SK-N-SH (cell line): ENCODE measurements around the gene NUDT1. TPM values are rescaled to one million over a fixed set of nuclear protein-coding genes. Genes with fewer than 3 reads are reported as not detected.

ENCODE experiments used
- CTCF ChIA-PET: fragments of 300-600, 350-600 bp; formaldehyde crosslinking; extraction: SDS; loops from one replicate; lab custom pipeline; 2021; lab: Yijun Ruan, JAX
- POLR2A ChIA-PET: fragments of 350-600 bp; sonication (Branson Sonifier 250); formaldehyde crosslinking; extraction: SDS; loops from one replicate; lab custom pipeline; 2020; ENCODE audit warnings: antibody characterized with exemption, inconsistent platforms; lab: Yijun Ruan, JAX
- DNase-seq: peaks from one replicate; pipeline ENCODE4 v3.0.0; 2012
- H2AFZ ChIP-seq: fragments of 200-600 bp; sonication (generic); 2 replicates; pipeline ENCODE4 v1.8.1; 2016; ENCODE audit warnings: antibody characterized with exemption, mild to moderate bottlenecking, low read depth
- H3F3A ChIP-seq: fragments of 200-600 bp; sonication (generic); replicated peaks from 2 replicates; pipeline ENCODE3; 2016; ENCODE audit warnings: antibody characterized with exemption, mild to moderate bottlenecking; ENCODE audit not compliant: insufficient read depth
- H3K27ac ChIP-seq, 2 experiments: fragments of 200-500 bp in 1 of 2; fragments of 200-600 bp in 1 of 2; sonication (Bioruptor generic) in 1 of 2; sonication (generic), shearing (Covaris generic) in 1 of 2; 2 replicates each; pipeline versions ENCODE4 v1.5.1 to v1.6.1; 2014 to 2016; ENCODE audit warnings: low read depth in 2 of 2, inconsistent platforms in 1 of 2, low read length in 1 of 2, mild to moderate bottlenecking in 1 of 2, mixed read lengths in 1 of 2
- H3K27me3 ChIP-seq: fragments of 200-600 bp; sonication (generic), shearing (Covaris generic); 2 replicates; pipeline ENCODE4 v1.6.1; 2016; ENCODE audit warnings: mixed run types; ENCODE audit not compliant: insufficient read depth
- H3K36me3 ChIP-seq, 2 experiments: fragments of 200-500 bp in 1 of 2; fragments of 200-600 bp in 1 of 2; sonication (Bioruptor generic) in 1 of 2; sonication (generic) in 1 of 2; replicated peaks in 1 of 2; 2 replicates each; pipeline versions ENCODE3 to v1.5.1; 2014 to 2016; ENCODE audit warnings: low read length in 1 of 2, mild to moderate bottlenecking in 1 of 2; ENCODE audit not compliant: insufficient read depth in 2 of 2, control insufficient read depth in 1 of 2
- H3K4me1 ChIP-seq, 2 experiments: fragments of 200-500 bp in 1 of 2; fragments of 200-600 bp in 1 of 2; sonication (Bioruptor generic) in 1 of 2; sonication (generic), shearing (Covaris generic) in 1 of 2; 2 replicates each; pipeline versions ENCODE4 v1.5.1 to v1.6.1; 2014 to 2016; ENCODE audit warnings: low read depth in 1 of 2, low read length in 1 of 2, mixed run types in 1 of 2; ENCODE audit not compliant: insufficient read depth in 2 of 2, control insufficient read depth in 1 of 2
- H3K4me2 ChIP-seq: fragments of 200-600 bp; sonication (generic), shearing (Covaris generic); 2 replicates; pipeline ENCODE4 v1.6.1; 2017; ENCODE audit warnings: mixed run types
- H3K4me3 ChIP-seq, 2 experiments: fragments of 200-500 bp in 1 of 2; fragments of 200-600 bp in 1 of 2; sonication (Bioruptor generic) in 1 of 2; sonication (generic), shearing (Covaris generic) in 1 of 2; 2 replicates each; pipeline versions ENCODE4 v1.5.1 to v1.8.1; 2014 to 2016; ENCODE audit warnings: low read depth in 2 of 2, inconsistent platforms in 1 of 2, low read length in 1 of 2, mild to moderate bottlenecking in 1 of 2, mixed read lengths in 1 of 2, moderate library complexity in 1 of 2
- H3K79me2 ChIP-seq: fragments of 200-600 bp; sonication (generic); 2 replicates; pipeline ENCODE4 v1.8.1; 2017; ENCODE audit warnings: mild to moderate bottlenecking; ENCODE audit not compliant: insufficient read depth
- H3K9ac ChIP-seq: fragments of 200-600 bp; sonication (generic); 2 replicates; pipeline ENCODE4 v1.6.1; 2017; ENCODE audit warnings: mixed run types
- H3K9me2 ChIP-seq: fragments of 200-600 bp; sonication (generic); 2 replicates; pipeline ENCODE4 v1.6.1; 2017; ENCODE audit warnings: mixed run types
- H3K9me3 ChIP-seq: fragments of 200-600 bp; sonication (generic); 2 replicates; pipeline ENCODE4 v1.6.1; 2017; ENCODE audit warnings: mixed run types, mild to moderate bottlenecking, moderate library complexity
- H4K20me1 ChIP-seq: fragments of 200-600 bp; sonication (generic); 2 replicates; pipeline ENCODE4 v1.6.1; 2017; ENCODE audit warnings: mild to moderate bottlenecking, mixed run types; ENCODE audit not compliant: insufficient read depth
- CHD2 ChIP-seq: fragments of 150-350 bp; IDR thresholded peaks from 2 replicates; pipeline ENCODE4 v1.6.1; 2018; ENCODE audit warnings: low read length; ENCODE audit not compliant: partially characterized antibody
- CTCF ChIP-seq: fragments of 200-600 bp; sonication (generic); IDR thresholded peaks from 2 replicates; pipeline ENCODE4 v1.6.1; 2017; ENCODE audit warnings: antibody characterized with exemption, mild to moderate bottlenecking, moderate library complexity
- ELF1 ChIP-seq: IDR thresholded peaks from 2 replicates; pipeline ENCODE4 v1.4.0; 2012
- EZH2phosphoT487 ChIP-seq: fragments of 200-600 bp; sonication (generic); IDR thresholded peaks from 2 replicates; pipeline ENCODE4 v1.6.1; 2017; ENCODE audit warnings: low read depth, mixed run types, mild to moderate bottlenecking, antibody characterized with exemption, moderate library complexity, borderline replicate concordance
- FOXJ3 ChIP-seq: sonication (generic); formaldehyde crosslinking; IDR thresholded peaks from 2 replicates; pipeline ENCODE4 v1.5.1; 2020; ENCODE audit warnings: mild to moderate bottlenecking, missing genetic modification reagents
- FOXM1 ChIP-seq: IDR thresholded peaks from 2 replicates; pipeline ENCODE4 v1.4.0; 2012; ENCODE audit warnings: low read depth, mild to moderate bottlenecking
- GABPA ChIP-seq: IDR thresholded peaks from 2 replicates; pipeline ENCODE4 v1.4.0; 2012; ENCODE audit warnings: low read depth, mild to moderate bottlenecking
- GATA2 ChIP-seq: sonication (generic); formaldehyde crosslinking; IDR thresholded peaks from 2 replicates; pipeline ENCODE4 v1.5.0; 2020; ENCODE audit warnings: mild to moderate bottlenecking, missing genetic modification reagents
- IRF3 ChIP-seq: fragments of 150-350 bp; IDR thresholded peaks from 2 replicates; pipeline ENCODE4 v1.6.1; 2016; ENCODE audit warnings: mild to moderate bottlenecking, low read depth, low read length
- MEF2A ChIP-seq: IDR thresholded peaks from 2 replicates; pipeline ENCODE4 v1.4.0; 2012; ENCODE audit warnings: low read depth, borderline replicate concordance
- MXI1 ChIP-seq: IDR thresholded peaks from 2 replicates; pipeline ENCODE4 v1.6.1; 2012; ENCODE audit warnings: mild to moderate bottlenecking, low read depth, low read length, improper control_type of control experiment
- NFIC ChIP-seq: IDR thresholded peaks from 2 replicates; pipeline ENCODE4 v1.4.0; 2012; ENCODE audit warnings: borderline replicate concordance
- NRF1 ChIP-seq: IDR thresholded peaks from 2 replicates; pipeline ENCODE4 v1.6.1; 2012; ENCODE audit warnings: low read depth, mild to moderate bottlenecking, low read length
- RAD21 ChIP-seq: IDR thresholded peaks from 2 replicates; pipeline ENCODE4 v1.6.1; 2012; ENCODE audit warnings: mild to moderate bottlenecking, low read length
- RCOR1 ChIP-seq: fragments of 150-350 bp; IDR thresholded peaks from 2 replicates; pipeline ENCODE4 v1.6.1; 2017; ENCODE audit warnings: antibody characterized with exemption, low read length
- SMC3 ChIP-seq: IDR thresholded peaks from 2 replicates; pipeline ENCODE4 v1.6.1; 2012; ENCODE audit warnings: low read depth, low read length, improper control_type of control experiment
- TCF12 ChIP-seq: IDR thresholded peaks from 2 replicates; pipeline ENCODE4 v1.4.0; 2012
- USF2 ChIP-seq: fragments of 150-350 bp; IDR thresholded peaks from 2 replicates; pipeline ENCODE4 v1.6.1; 2017; ENCODE audit warnings: antibody characterized with exemption, low read length, low read depth, borderline replicate concordance
- YY1 ChIP-seq: IDR thresholded peaks from 2 replicates; pipeline ENCODE4 v1.4.0; 2012; ENCODE audit warnings: low read depth, mild to moderate bottlenecking
- WGBS: methylation state at CpG from one replicate; pipeline ENCODE4 v1.1.6; 2017; ENCODE audit warnings: low lambda C conversion rate; 5-methylcytosine and 5-hydroxymethylcytosine counted together
- polyA plus RNA-seq, 3 experiments: library from polyadenylated mRNA; depleted of rRNA; stranded (reverse); fragments of >200 nt; gene quantifications; 2 replicates each; pipeline ENCODE4 v1.2.3, GENCODE V29; 2012
- TF ChIP-seq, protein P1 (sequence below): IDR thresholded peaks from 2 replicates; pipeline ENCODE4; 2012

NUDT1 gene
- polyA plus RNA-seq, 1 of the 3 experiments (the other 2 are of a cell fraction), result 98.1 TPM

GRCh38 chr7:2245883-2246675, 4.1 kb downstream of the NUDT1 start:
- Histone ChIP-seq H3K4me1 (peaks cover 15 to 16% of the 10 kb centered on the region in 2 experiments; a peak in 3 of 4 replicates), H3K4me2 (no peak overlapping the region), H3K79me2 (peaks cover 30% of the 10 kb centered on the region), H3K9ac (no peak overlapping the region), H2AFZ (no peak overlapping the region), H3K9me2 (no peaks in the 10 kb centered on the region), H3K27me3 (no peaks in the 10 kb centered on the region), H4K20me1 (0 out of 2 replicates have a peak, but pooled peaks cover under 1% of the 10 kb centered on the region), H3F3A (peaks cover 32% of the 10 kb centered on the region), H3K4me3 (no peak overlapping the region), H3K9me3 (no peaks in the 10 kb centered on the region), H3K36me3 (no peaks in the 10 kb centered on the region), H3K27ac (no peak overlapping the region; a peak in 1 of 4 replicates)
- CTCF ChIA-PET, result interaction anchor here (0.7 to 2.7 kb wide), 8 partner anchors 8 to 223 kb away, joined by 3 to 17 read pairs (median 5); no protein-coding TSS in a partner anchor
- TF ChIP-seq RCOR1 (no peak), SMC3 (no peak)
- WGBS, result 90% methylated on average over 22 of the region's 22 CpGs
- POLR2A ChIA-PET, result no interaction called here
- DNase-seq, result no peak

- Histone ChIP-seq H3K9ac (no peak overlapping the region), H3K9me3 (no peaks in the 10 kb centered on the region), H4K20me1 (no peaks in the 10 kb centered on the region), H3K9me2 (no peaks in the 10 kb centered on the region), H3K27ac (peak overlapping the region in 1 of 2 experiments; percentile 98; a peak in 3 of 4 replicates), H3K4me3 (no peak overlapping the region), H2AFZ (no peak overlapping the region), H3K27me3 (no peaks in the 10 kb centered on the region), H3K36me3 (no peaks in the 10 kb centered on the region), H3K79me2 (peaks cover 17% of the 10 kb centered on the region), H3F3A (peaks cover 32% of the 10 kb centered on the region), H3K4me2 (no peak overlapping the region), H3K4me1 (peaks cover 14 to 16% of the 10 kb centered on the region in 2 experiments; a peak in 3 of 4 replicates)
- DNase-seq, result peak; percentile 95
- WGBS, result 88% methylated on average over 33 of the region's 36 CpGs
- ChIA-PET CTCF (interaction anchor here (0.6 to 2.7 kb wide), 13 partner anchors 10 to 527 kb away, joined by 3 to 23 read pairs (median 4); no protein-coding TSS in a partner anchor), POLR2A (no interaction called here)
- TF ChIP-seq FOXM1 (no peak), NRF1 (no peak), EZH2phosphoT487 (no peak), FOXJ3 (no peak), IRF3 (no peak), SMC3 (peak; percentile 78), USF2 (no peak), GATA2 (no peak), YY1 (no peak), MXI1 (no peak), GABPA (no peak), ELF1 (no peak), RCOR1 (no peak), NFIC (no peak), MEF2A (no peak), TCF12 (no peak), RAD21 (peak; percentile 72), CHD2 (no peak), CTCF (peak; percentile 86)
- TF ChIP-seq, protein P1, sequence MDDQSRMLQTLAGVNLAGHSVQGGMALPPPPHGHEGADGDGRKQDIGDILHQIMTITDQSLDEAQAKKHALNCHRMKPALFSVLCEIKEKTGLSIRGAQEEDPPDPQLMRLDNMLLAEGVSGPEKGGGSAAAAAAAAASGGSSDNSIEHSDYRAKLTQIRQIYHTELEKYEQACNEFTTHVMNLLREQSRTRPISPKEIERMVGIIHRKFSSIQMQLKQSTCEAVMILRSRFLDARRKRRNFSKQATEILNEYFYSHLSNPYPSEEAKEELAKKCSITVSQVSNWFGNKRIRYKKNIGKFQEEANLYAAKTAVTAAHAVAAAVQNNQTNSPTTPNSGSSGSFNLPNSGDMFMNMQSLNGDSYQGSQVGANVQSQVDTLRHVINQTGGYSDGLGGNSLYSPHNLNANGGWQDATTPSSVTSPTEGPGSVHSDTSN, result no peak
These were observed 5.3 kb downstream of the NUDT1 start for GRCh38 chr7:2247141-2247995.
